HG03097 (cell line): Measurements from ENCODE around the gene HAPLN2.
A peak's percentile ranks its signal among the peaks of the same experiment; 100 is the strongest.

Experiments used
- ATAC-seq: cut with Tn5 transposase; IDR thresholded peaks from one replicate; pipeline ENCODE4 v1.9.1; 2021; ENCODE audit not compliant: unreplicated experiment, low FRiP score

HAPLN2 gene

DNA sequence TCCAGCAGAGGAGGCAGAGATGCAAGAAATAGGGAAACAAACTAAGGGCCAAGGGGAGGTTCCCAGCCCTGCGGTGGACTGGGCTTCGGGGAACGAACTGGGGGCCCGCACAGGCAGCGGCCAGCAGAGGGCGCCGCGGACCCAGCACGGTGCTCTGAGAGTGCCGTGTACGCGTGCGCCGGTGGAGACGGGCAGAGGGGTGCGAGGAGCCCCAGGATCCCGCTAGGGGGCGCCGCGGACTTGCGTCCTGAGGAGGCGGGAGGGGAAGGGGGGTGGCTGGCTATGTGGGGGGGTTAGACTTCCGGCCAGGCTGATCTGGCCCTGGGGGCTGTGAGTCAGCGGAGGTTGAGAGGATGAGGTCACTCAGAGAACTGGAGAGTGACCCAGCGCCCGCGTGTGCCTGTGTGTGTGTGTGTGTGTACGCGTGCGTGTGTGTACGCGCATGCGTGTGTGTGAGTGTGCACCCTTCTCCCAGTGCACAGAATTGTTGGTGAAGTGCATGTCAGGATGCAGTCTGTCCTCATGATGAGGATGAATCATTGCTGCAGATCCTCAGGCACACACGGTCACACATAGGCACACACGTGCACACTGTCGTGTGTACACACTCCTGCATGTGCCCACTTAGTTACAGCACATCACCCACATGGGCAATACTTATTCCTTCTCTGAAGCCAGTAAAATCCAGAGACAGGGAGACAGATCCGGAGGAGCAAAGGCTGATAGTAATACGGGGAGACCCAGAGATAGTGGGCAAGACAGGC is 41.0 kb downstream of the HAPLN2 start:
- ATAC-seq: peak; percentile 61

DNA sequence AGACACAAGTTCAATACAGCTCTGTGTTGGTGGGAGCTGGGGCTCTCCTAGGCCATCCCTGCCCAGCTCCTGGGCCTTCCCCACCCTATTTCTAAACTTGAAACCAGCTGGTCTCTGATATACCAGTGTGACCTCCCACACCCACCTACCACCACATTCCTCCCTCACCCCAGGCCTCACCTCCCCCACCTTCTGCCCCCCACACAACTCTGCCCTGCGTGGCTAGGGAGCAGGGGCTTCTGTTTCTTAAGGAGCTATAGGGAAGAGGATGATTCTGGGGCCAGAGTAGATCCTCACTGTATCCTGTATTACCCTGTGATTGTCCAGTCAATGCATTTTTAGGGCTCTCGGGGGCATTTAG is 41.5 kb downstream of the HAPLN2 start:
- no peak for ATAC-seq

DNA sequence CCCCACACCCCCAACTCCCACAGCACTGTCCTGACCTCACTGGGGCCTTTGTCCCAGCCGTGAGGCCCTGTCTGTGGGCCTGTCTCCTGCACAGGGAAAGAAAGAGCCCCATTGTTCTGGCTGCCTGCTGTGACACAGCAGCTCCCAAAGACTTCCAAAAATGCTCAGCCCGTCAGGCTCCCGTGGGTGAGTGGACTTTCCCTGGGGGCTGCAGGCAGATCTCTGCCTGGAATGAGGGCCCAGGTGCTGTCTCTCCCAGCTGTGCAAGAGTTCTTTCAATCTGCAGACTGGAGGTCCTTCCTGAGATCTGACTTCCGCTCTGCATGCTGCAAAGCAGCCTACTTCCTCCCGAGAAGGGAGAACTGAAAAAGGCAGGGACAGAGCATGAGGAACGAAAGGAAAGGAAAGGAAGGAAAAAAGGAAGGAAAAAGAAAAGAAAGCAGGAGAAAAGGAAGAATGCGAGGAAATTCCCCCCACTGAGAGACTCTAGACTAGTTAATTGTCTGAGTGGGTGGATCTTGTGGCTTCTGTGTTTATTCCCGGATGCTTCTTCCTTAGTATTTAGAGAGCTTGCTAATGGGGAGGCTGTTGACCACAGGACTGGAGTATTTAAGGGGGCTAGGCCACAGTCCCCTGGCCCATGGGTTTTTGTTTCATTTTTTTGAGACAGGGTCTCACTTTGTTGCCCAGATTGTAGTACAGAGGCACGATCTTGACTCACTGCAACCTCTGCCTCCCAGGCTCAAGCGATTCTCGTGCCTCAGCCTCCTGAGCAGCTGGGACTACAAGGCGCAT is 43.0 kb downstream of the HAPLN2 start:
- ATAC-seq: no peak

DNA sequence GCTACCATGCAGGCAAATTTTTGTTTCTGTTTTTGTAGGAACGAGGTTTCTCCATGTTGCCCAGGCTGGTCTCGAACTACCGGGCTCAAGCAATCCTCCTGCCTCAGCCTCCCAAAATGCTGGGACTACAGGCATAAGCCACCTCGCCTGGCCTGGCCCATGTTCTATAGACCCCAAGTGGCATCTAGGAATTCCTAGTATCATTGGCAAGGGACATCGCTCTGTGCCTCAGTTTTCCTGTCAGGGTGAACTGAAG is 43.5 kb downstream of the HAPLN2 start:
- ATAC-seq: no peak

DNA sequence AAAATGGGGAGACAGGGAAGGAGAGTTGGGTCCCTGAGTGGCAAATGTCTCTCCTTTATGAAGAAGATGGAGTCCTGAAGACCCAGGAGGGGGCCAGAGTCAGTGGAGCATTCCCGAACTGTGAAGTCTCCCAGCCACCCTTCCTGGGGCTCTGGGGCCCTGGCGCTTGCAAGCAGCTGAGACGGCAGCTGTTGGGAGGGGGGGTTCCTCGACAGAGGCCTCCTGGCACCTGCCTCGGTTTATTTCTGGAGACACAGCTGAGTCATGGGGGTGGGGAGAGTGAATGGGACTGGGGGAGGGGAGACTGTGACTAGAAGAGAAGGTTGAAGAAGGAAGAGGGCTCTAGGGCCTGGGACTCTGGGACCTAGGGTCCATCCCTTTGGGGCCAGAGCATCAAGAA is 44.0 kb downstream of the HAPLN2 start:
- ATAC-seq: no peak

DNA sequence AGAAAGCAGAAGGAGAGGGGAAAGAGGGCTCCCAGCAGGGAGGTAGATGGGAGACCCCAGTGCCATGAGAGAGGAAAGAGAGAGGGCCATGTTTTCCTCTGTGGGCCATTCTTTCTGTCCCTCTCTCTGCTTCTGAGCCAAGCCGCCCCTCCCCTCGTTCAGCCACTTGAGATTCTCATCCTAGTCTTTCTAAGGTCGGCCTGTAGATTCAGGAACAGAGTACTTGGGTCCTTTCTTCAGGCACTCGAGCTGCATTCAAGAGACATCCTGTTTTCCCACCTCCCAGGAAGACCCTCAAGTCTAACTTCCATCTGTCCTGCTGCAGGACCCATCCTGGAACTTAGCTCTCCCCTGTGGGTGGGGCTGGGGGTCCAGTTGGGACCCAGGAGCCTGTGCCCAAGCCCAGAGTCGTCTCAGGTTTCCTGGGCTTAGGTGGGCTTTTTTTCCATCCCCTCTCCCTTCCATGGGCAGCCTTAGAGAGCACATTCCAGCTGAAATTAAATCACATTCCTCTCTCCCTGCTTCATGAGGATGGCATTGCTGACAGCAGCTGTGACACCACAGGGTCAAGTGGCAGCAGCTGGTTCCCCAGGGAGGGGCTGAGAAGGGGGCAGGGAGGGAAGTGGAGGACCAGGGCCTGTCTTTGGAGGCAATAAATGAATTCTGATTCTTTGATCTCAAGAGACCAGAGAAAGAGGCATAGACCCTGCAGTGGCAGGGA is 45.0 kb downstream of the HAPLN2 start:
- ATAC-seq: no peak

DNA sequence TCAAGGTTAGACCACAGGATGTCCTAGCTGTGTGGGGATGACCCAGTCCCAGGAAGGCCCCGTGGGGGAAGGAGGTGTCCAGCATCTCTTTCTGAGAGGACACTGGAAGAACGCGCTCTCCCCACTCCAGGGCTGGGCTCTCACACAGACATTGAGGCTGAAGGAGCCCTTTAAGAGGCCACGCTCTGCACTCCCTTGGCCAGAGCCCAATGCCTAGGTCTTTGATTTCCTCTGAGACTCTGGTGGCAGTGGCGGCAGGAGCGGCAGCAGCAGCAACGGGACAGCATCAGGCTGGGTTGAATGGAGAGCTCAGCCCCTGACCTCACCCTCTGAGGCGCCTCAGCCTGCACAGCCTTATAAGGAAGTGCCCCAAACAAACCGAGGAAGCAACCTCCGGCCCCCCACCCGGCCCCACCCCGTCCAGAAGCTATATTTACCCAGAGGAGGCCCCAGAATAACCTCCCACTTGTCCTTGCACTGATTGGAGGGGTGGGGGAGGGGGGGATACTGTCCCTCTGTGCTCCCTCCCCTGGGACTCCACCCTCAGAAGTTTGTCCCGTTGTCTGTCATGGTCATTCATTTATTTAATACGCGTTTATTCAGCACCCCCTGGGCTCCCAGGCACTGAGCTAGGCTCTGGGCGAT is 45.7 kb downstream of the HAPLN2 start:
- ATAC-seq: no peak

DNA sequence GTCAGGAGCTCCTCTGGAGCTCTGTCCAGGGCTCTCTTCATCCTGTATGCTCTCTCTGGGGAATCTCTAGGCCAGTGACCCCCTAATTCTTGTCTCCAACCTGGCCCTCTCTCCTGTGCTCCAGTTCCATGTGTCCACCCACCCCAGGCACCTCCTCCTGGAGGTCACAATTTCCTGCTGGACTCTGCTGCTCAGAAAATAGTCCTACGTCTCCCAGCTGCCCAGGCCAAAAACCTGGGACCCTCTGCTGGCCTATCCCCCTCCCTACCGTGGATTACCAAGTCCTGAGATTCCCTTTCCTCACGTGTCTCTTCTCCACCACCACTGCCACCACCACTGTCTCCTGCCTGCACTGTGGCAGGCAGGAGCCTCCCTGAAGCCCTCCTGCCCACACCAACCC is 46.3 kb downstream of the HAPLN2 start:
- ATAC-seq: no peak

DNA sequence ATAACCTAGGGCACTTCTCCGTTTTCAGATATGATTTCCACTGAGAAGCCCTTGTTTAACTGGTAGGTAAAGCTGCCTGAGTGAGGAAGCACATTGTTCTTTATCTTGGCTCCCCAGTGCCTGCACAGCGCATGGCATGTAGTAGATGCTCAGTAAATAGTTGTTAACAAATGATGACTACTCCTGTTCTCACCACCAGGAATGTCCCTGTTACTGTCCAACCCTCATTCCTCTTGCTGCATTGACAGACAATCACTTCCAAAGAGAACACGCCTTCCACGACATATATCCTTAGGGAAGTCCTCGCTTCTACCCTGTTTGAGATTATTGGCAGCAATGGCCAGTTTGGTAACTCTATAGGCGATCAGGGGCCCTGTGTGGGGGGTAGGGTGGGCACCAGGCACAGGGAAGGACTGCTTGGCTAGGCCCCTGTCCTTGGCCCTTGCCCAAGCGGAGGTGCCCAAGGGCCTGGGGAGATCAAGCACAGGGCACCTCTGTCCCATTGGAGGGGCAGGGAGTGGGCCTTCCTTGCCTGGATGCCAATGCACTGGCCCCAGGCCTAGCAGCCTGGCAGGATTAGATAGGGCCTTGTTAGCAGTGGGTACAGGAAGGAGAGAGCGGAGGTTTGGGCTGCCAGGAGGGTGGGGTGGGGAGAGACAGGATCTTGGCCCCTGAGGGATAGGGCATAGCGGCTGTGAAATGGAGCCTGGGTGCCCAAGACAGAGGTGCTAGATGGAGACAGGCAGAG is 47.8 kb downstream of the HAPLN2 start:
- ATAC-seq: no peak

DNA sequence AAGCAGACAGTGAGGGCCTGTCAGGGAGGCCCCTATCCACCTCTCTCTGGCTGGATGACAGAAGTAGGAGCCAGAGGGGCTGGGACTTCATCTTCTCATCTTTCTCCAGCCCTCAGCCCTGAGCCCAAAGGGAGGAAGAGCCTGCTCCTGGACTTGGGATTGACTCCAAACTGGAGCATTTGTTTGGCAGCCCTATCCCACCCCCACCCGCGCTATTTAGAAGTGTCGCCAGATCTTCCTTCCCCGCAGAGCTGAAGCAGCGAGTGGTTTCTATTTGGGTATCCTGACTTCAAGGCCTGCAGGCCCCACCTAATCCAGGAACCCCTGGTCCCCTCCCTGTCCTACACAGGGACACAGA is 48.4 kb downstream of the HAPLN2 start:
- ATAC-seq: no peak

DNA sequence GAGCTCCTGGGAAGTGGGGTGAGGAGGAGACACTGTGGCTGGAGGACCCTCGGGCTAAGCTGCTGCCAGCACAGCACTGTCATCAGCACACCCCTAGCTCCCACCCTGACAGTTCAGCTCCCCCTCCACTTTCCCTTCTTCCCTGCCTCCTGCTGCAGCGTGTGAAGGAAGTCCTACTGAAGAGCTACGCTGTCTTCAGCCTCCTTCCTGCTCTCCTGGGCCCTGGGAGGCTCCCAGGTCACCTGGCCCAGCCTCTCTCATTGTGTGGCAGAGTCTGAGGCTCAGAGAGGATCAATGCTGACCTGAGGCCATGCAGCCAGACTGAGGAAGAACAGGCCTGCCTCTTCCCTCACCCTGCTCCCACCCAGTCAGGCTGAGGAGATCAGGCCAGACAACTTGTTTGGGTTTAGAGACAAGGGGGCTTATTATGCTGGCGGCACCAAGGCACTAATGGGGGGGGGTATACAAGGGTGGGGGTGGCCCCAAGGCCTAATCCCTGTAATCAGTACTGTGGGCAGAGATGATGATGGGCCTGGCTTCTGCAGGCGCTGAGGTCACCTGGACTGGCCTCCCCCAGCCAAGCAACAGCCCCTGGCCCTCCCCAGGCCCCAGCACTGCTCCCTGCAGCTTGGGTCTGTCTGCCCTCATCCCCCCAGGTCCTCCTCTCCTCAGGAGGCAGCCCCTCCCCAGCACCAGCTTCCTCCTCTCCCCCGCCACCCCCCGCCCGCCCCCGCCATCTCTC is 48.9 kb downstream of the HAPLN2 start:
- no peak for ATAC-seq

DNA sequence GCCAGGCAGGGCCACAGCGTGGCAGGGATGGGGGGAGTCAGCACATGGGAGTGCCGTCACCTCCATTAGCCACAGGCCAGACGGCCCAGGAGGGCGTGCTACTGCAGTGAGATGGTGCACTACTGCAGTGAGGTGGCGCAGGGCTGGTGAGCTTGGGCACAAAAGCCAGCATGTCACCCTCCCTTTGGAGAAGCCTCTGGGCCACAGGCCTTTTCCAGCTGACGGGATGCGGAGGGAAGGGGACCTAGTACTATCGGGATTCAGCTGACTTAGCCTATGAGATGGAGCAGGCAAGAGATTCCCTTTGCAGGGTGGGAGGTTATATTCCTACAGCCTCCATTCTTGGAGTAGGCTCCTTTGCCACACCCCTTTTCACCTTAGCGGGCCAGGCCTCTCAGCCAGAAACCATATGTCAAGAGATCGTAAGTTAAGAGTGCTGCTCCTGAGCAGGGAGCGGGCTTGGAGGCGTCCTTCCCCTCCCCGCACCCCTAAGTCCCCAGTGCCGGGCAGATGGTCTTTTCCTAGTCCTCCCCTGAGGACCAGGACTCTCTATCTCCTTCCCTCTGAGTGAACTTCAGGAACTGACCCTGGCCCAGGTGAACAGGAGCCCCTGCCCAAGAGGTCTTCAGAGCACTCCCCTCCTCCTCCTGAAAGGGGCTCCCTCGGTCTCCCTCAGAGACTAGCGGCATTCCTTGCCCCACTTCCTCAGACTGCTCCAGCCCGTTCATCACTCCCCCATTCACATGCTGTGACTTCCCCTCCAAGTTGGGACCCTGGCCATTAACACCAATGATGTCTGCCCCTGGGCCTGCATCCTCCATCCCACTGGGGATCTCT is 49.8 kb downstream of the HAPLN2 start:
- no peak for ATAC-seq

DNA sequence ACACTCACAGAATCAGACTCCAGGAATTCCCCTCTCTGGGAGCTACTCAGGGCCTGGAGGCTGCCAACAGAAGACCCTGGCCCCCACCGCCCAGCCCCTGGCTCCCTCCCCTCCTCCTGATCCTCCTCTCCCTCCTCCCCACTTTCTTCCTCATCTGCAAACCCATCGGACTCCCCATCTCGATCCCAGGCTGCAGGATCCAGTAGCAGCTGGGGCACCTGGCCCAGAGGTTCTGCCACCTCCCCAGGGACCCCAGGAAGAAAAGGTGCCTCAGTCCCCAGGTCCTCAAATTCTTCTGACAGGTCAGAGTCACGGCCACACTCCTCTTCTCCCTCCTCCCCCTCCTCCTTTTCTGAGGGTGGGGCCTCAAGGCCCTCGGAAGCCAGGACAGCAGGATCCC is 50.6 kb downstream of the HAPLN2 start:
- no peak for ATAC-seq

DNA sequence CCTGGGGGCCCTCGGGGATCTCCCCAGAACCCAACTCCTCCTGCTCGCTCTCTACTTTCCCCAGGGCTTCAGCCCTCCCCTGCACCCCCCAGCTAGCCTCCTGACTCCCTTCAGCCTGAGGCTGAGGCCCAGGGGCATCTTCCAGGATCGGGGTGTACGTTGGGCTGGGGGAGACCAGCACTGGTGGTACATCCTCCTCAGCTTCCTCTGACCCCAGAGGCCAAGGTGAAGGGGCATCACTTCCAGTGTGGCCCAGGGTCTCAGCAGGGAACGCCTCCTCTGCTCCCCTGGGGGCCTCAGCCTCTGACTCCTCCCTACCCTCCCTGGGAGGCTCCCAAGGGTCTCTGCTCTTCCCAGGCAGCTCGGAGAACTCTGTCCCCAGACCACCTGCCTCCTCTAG is 51.1 kb downstream of the HAPLN2 start:
- no peak for ATAC-seq

DNA sequence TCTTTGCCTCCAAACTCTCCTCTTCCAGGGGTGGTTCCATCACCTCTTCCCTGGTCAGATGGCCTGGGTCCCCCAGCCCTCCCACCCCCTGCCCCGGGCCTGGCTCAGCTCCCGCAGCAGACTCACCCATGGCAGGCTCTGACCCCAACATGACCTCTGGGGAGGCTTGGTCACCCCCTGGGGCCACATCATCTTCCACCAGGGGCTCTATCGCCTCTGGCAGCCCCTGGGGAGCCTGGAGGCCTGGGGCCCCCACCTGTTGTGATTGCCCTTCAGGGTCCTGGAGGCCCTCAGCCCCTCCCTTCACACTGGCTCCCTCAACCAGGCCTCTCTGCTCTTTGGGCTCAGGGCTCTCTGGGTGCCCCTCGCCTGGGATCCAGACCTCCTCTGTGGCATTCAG is 51.6 kb downstream of the HAPLN2 start:
- ATAC-seq: no peak

DNA sequence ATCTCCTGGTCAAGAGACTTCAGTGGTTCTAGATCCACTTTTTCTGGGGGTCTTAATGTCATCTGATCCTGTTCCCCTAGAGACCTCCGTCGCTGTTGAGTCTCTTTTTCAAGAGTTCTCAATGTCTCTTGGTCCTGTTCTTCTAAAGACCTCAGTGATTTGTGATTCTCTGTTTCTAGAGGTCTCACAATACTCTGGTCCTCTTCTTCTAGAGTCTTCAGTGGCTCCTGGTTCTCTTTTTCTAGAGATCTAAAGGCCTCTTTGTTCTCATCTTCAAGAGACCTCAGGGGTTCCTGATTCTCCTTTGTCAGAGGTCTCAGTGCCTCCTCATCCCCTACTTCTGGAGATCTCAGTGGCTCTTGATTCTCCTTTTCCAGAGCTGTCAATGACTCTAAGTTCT is 52.6 kb downstream of the HAPLN2 start:
- ATAC-seq: no peak

DNA sequence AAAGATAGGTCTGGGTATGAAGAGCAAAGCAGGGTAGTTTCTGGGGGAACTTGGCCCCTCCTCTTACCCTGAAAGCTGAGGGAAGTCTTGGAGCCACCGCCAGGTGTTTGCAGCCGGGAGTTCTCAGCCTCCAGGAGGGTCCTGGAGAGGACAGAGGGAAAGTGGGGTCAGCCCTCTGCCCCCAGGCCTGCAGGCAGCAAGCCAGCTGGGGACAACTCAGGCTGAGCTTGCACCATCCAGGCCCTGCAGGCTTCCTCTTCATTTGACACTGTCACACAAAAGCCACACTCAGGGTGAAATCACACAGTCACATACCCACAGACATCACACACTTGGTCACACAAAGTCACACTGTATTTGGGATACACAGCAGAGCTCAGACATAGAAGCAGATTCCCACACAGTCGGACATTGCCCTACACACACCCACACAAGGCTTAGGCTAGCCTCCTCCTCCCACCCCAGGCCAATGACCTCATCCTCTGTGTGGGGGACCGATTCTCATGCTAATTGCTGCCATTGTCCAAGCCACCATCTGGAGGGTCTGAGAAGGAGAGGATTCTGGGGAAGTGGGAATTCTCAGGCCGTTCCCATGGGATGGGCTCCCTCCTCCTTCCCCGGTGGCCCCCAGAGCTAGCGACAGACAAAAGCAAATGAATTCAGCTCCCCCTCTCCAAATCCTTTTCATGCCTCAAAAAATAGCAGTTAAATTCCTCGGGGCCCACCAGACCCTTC is 54.3 kb downstream of the HAPLN2 start:
- ATAC-seq: no peak
